HEK293 (cell line): Measurements from ENCODE around the gene RFX2.
A peak's percentile ranks its signal among the peaks of the same experiment; 100 is the strongest.
"Not testable (repeated sequence)": the region's sequence is repeated elsewhere in the genome, so short reads cannot be mapped to it uniquely, and the experiment has no call there.

Experiments
- CTCF ChIA-PET: fragments of 350-600 bp; formaldehyde crosslinking; extraction: SDS; loops from one replicate; lab custom pipeline; 2021; ENCODE audit warnings: antibody characterized with exemption; lab: Yijun Ruan, JAX
- POLR2A ChIA-PET: fragments of 300-600 bp; formaldehyde crosslinking; extraction: SDS; loops from one replicate; lab custom pipeline; 2020; ENCODE audit warnings: antibody characterized with exemption, inconsistent platforms; lab: Yijun Ruan, JAX
- H3K27ac ChIP-seq: fragments of 200-500 bp; sonication (Bioruptor generic); 2 replicates; pipeline ENCODE4 v1.5.1; 2014; ENCODE audit warnings: low read depth, low read length, control low read depth, inconsistent platforms; ENCODE audit errors: extremely low read depth
- H3K36me3 ChIP-seq, 2 experiments: fragments of 200-500 bp in 1 of 2; sonication (Bioruptor generic) in 1 of 2; 1 replicate in 1 of 2; 2 replicates in 1 of 2; pipeline ENCODE4 v1.5.1; 2014 to 2017; ENCODE audit warnings: inconsistent platforms in 2 of 2, low read length in 2 of 2; ENCODE audit not compliant: control insufficient read depth in 2 of 2, insufficient read depth in 1 of 2
- H3K4me1 ChIP-seq: fragments of 200-500 bp; sonication (Bioruptor generic); 2 replicates; pipeline ENCODE4 v1.5.1; 2014; ENCODE audit warnings: mild to moderate bottlenecking, low read length, inconsistent platforms; ENCODE audit not compliant: control insufficient read depth, insufficient read depth
- H3K4me3 ChIP-seq: 2 replicates; pipeline ENCODE4 v1.5.1; 2011; ENCODE audit warnings: low read depth, mild to moderate bottlenecking, control low read depth, low read length, moderate library complexity
- H3K9me3 ChIP-seq: fragments of 200-500 bp; sonication (Bioruptor generic); 2 replicates; pipeline ENCODE4 v1.5.1; 2014; ENCODE audit warnings: low read depth, low read length, inconsistent platforms; ENCODE audit not compliant: control insufficient read depth, insufficient read depth
- EGR2 ChIP-seq: fragments of 450-650 bp; formaldehyde crosslinking; IDR thresholded peaks from 2 replicates; pipeline ENCODE4 v1.5.1; 2016; ENCODE audit warnings: low read depth, missing biosample characterization, missing genetic modification characterization
- IKZF3 ChIP-seq: fragments of 450-650 bp; IDR thresholded peaks from 2 replicates; pipeline ENCODE4 v1.5.0; 2018; ENCODE audit warnings: missing biosample characterization, mild to moderate bottlenecking, missing genetic modification characterization, moderate library complexity
- KLF1 ChIP-seq: fragments of 450-650 bp; formaldehyde crosslinking; IDR thresholded peaks from 2 replicates; pipeline ENCODE4 v1.5.1; 2016; ENCODE audit warnings: missing biosample characterization, missing genetic modification characterization
- SCRT1 ChIP-seq: fragments of 450-650 bp; formaldehyde crosslinking; IDR thresholded peaks from 2 replicates; pipeline ENCODE4 v1.5.1; 2016; ENCODE audit warnings: missing biosample characterization, missing genetic modification characterization, borderline replicate concordance
- SCRT2 ChIP-seq: fragments of 450-650 bp; formaldehyde crosslinking; IDR thresholded peaks from 2 replicates; pipeline ENCODE4 v1.5.1; 2016; ENCODE audit warnings: missing biosample characterization, missing genetic modification characterization
- TRIM28 ChIP-seq: IDR thresholded peaks from 2 replicates; pipeline ENCODE4 v1.6.1; 2011; ENCODE audit warnings: low read length, control low read depth, borderline replicate concordance
- ZEB2 ChIP-seq: fragments of 450-650 bp; formaldehyde crosslinking; IDR thresholded peaks from 2 replicates; pipeline ENCODE4 v1.5.1; 2016; ENCODE audit warnings: missing biosample characterization, missing genetic modification characterization
- ZNF112 ChIP-seq: fragments of 450-650 bp; formaldehyde crosslinking; IDR thresholded peaks from 2 replicates; pipeline ENCODE4 v1.5.0; 2017; ENCODE audit warnings: missing biosample characterization, missing genetic modification characterization
- ZNF138 ChIP-seq: fragments of 450-650 bp; formaldehyde crosslinking; IDR thresholded peaks from 2 replicates; pipeline ENCODE4 v1.5.1; 2016; ENCODE audit warnings: missing biosample characterization, missing genetic modification characterization, borderline replicate concordance
- ZNF16 ChIP-seq: fragments of 450-650 bp; formaldehyde crosslinking; IDR thresholded peaks from 2 replicates; pipeline ENCODE4 v1.5.1; 2016; ENCODE audit warnings: low read depth, missing biosample characterization, missing genetic modification characterization
- ZNF175 ChIP-seq: fragments of 450-650 bp; formaldehyde crosslinking; IDR thresholded peaks from 2 replicates; pipeline ENCODE4 v1.5.1; 2016; ENCODE audit warnings: missing biosample characterization, missing genetic modification characterization
- ZNF274 ChIP-seq, 2 experiments: fragments of 200-500 bp in 1 of 2; fragments of 450-650 bp in 1 of 2; sonication (Bioruptor generic) in 1 of 2; formaldehyde crosslinking in 1 of 2; IDR thresholded peaks; 2 replicates each; pipeline versions ENCODE4 v1.5.1 to v1.6.1; 2014 to 2016; ENCODE audit warnings: borderline replicate concordance in 1 of 2, inconsistent platforms in 1 of 2, low read length in 1 of 2, missing biosample characterization in 1 of 2, missing genetic modification characterization in 1 of 2
- ZNF324 ChIP-seq: fragments of 450-650 bp; formaldehyde crosslinking; IDR thresholded peaks from 2 replicates; pipeline ENCODE4 v1.5.1; 2016; ENCODE audit warnings: missing biosample characterization, missing genetic modification characterization
- ZNF341 ChIP-seq: fragments of 450-650 bp; formaldehyde crosslinking; IDR thresholded peaks from 2 replicates; pipeline ENCODE4; 2016; ENCODE audit warnings: low read depth, missing biosample characterization, missing genetic modification characterization
- ZNF501 ChIP-seq: fragments of 450-650 bp; formaldehyde crosslinking; IDR thresholded peaks from 2 replicates; pipeline ENCODE4 v1.5.1; 2016; ENCODE audit warnings: missing biosample characterization, missing genetic modification characterization
- ZNF530 ChIP-seq: fragments of 450-650 bp; formaldehyde crosslinking; IDR thresholded peaks from 2 replicates; pipeline ENCODE4 v1.5.1; 2016; ENCODE audit warnings: low read depth, missing biosample characterization, missing genetic modification characterization
- ZNF548 ChIP-seq: fragments of 450-650 bp; formaldehyde crosslinking; IDR thresholded peaks from 2 replicates; pipeline ENCODE4 v1.5.1; 2016; ENCODE audit warnings: missing biosample characterization, missing genetic modification characterization
- ZNF571 ChIP-seq: fragments of 450-650 bp; formaldehyde crosslinking; IDR thresholded peaks from 2 replicates; pipeline ENCODE4 v1.5.0; 2017; ENCODE audit warnings: missing biosample characterization, missing genetic modification characterization
- ZNF624 ChIP-seq: fragments of 450-650 bp; formaldehyde crosslinking; IDR thresholded peaks from 2 replicates; pipeline ENCODE4 v1.5.1; 2017; ENCODE audit warnings: missing biosample characterization, missing genetic modification characterization
- ZNF639 ChIP-seq: fragments of 450-650 bp; formaldehyde crosslinking; IDR thresholded peaks from 2 replicates; pipeline ENCODE4 v1.5.1; 2016; ENCODE audit warnings: missing biosample characterization, missing genetic modification characterization
- ZNF677 ChIP-seq: fragments of 450-650 bp; IDR thresholded peaks from 2 replicates; pipeline ENCODE4 v1.5.0; 2018; ENCODE audit warnings: missing biosample characterization, mild to moderate bottlenecking, missing genetic modification characterization, moderate library complexity
- ZNF707 ChIP-seq: fragments of 450-650 bp; formaldehyde crosslinking; IDR thresholded peaks from 2 replicates; pipeline ENCODE4 v1.5.1; 2016; ENCODE audit warnings: missing biosample characterization, missing genetic modification characterization
- ZNF76 ChIP-seq: fragments of 450-650 bp; formaldehyde crosslinking; IDR thresholded peaks from 2 replicates; pipeline ENCODE4; 2016; ENCODE audit warnings: low read depth, missing biosample characterization, missing genetic modification characterization, borderline replicate concordance
- ZNF768 ChIP-seq: fragments of 450-650 bp; formaldehyde crosslinking; IDR thresholded peaks from 2 replicates; pipeline ENCODE4 v1.5.1; 2018; ENCODE audit warnings: missing biosample characterization, mild to moderate bottlenecking, missing genetic modification characterization
- ZNF791 ChIP-seq: fragments of 450-650 bp; formaldehyde crosslinking; IDR thresholded peaks from 2 replicates; pipeline ENCODE4 v1.5.1; 2016; ENCODE audit warnings: missing biosample characterization, missing genetic modification characterization
- TF ChIP-seq, protein P1 (sequence below): fragments of 450-650 bp; formaldehyde crosslinking; IDR thresholded peaks from 2 replicates; pipeline ENCODE4 v1.5.1; 2017; ENCODE audit warnings: missing biosample characterization, mild to moderate bottlenecking, missing genetic modification characterization, moderate library complexity
- TF ChIP-seq, protein P2 (sequence below): fragments of 450-650 bp; formaldehyde crosslinking; IDR thresholded peaks from 2 replicates; pipeline ENCODE4 v1.5.1; 2016; ENCODE audit warnings: missing biosample characterization, missing genetic modification characterization

Gene RFX2

GRCh38 chr19:6108721-6109633 is 1.3 kb downstream of the RFX2 start (continued):
- no peak for TF ChIP-seq ZNF175
- peak; percentile 69; the same call in 1 of the 2 replicates for TF ChIP-seq ZNF639 (tag by site-specific recombination)
- TF ChIP-seq ZEB2 (tag by site-specific recombination) = peak; percentile 77
- TF ChIP-seq ZNF112 (tag by site-specific recombination) = no peak
- TF ChIP-seq, protein P1, sequence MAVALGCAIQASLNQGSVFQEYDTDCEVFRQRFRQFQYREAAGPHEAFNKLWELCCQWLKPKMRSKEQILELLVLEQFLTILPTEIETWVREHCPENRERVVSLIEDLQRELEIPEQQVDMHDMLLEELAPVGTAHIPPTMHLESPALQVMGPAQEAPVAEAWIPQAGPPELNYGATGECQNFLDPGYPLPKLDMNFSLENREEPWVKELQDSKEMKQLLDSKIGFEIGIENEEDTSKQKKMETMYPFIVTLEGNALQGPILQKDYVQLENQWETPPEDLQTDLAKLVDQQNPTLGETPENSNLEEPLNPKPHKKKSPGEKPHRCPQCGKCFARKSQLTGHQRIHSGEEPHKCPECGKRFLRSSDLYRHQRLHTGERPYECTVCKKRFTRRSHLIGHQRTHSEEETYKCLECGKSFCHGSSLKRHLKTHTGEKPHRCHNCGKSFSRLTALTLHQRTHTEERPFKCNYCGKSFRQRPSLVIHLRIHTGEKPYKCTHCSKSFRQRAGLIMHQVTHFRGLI (tag by site-specific recombination) = no peak
- TF ChIP-seq, protein P2, sequence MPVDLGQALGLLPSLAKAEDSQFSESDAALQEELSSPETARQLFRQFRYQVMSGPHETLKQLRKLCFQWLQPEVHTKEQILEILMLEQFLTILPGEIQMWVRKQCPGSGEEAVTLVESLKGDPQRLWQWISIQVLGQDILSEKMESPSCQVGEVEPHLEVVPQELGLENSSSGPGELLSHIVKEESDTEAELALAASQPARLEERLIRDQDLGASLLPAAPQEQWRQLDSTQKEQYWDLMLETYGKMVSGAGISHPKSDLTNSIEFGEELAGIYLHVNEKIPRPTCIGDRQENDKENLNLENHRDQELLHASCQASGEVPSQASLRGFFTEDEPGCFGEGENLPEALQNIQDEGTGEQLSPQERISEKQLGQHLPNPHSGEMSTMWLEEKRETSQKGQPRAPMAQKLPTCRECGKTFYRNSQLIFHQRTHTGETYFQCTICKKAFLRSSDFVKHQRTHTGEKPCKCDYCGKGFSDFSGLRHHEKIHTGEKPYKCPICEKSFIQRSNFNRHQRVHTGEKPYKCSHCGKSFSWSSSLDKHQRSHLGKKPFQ (tag by site-specific recombination) = peak; percentile 95
- no peak for TF ChIP-seq ZNF624
- no peak for TF ChIP-seq ZNF791
- peak; percentile 65; the same call in 1 of the 2 replicates for TF ChIP-seq ZNF324 (tag by site-specific recombination)
- TF ChIP-seq ZNF274 (IDR thresholded peaks at IDR 0.05; ENCODE audit: low read length) = no peak
- TF ChIP-seq ZNF274 (tag by site-specific recombination; IDR thresholded peaks at IDR 0.05; ENCODE audit: borderline replicate concordance) = no peak
- TF ChIP-seq IKZF3 (tag by site-specific recombination) = peak; percentile 26
- TF ChIP-seq ZNF76 (tag by site-specific recombination) = peak; percentile 58; the same call in 1 of the 2 replicates

DNA sequence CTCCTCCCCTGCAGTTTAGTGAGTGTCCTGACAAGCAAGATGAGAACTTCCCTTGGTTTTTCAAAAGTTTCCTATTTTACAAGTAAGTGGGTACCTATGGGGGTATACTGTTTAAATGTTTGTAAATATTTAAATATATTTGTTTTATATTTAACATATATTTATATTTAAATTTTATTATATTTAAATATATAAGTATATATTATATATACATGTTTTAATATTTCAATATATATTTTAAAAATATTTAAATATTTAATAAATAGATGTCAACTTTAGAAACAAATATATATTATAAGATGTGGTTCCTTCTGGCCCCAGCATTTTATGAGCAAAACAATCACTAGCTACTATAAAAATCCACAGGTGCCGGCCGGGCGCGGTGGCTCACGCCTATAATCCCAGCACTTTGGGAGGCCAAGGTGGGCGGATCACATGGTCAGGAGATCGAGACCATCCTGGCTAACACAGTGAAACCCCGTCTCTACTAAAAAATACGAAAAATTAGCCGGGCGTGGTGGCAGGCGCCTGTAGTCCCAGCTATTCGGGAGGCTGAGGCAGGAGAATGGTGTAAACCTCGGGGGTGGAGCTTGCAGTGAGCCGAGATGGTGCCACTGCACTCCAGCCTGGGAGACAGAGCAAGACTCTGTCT is 3.5 kb downstream of the RFX2 start:
- not testable (repeated sequence) for H3K36me3 ChIP-seq, H3K9me3 ChIP-seq, H3K4me3 ChIP-seq, H3K27ac ChIP-seq
- CTCF ChIA-PET = interaction anchor here (0.6 to 2.0 kb wide), 6 partner anchors 9 to 278 kb away, joined by 3 to 5 read pairs (median 4); no protein-coding TSS in a partner anchor
- peaks cover 11% of the 10 kb centered on the region for H3K4me1 ChIP-seq
- TF ChIP-seq SCRT2 (tag by site-specific recombination) (peak; percentile 73; the same call in 1 of the 2 replicates), SCRT1 (tag by site-specific recombination) (peak; percentile 69), KLF1 (peak; percentile 66)
- TF ChIP-seq, all 188 proteins: peak for 3; not testable (repeated sequence) for 185
- POLR2A ChIA-PET = interaction anchor here (0.6 kb wide), 1 partner anchor 19 kb away, joined by 3 read pairs; no protein-coding TSS in a partner anchor

DNA sequence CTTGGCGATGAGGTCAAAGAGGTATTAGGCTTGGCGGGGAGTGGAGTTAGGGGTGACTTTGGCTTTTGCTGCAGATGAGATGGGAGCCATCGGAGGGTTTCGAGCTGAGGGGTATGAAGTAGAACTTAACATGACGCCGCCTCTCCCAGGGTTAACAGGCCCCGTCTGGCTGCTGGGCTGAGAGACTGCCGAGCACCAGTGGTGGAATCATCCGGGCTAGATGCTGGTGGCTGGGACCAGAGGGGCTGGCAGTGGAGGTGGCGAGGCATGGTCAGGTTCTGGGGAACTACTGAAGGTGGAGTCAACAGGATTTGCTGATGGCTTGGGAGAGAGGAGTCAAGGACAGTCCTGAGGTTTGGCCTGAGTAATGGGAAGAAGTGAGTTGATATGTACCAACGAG is 4.9 kb downstream of the RFX2 start:
- no peak for TF ChIP-seq ZNF707
- no peak for TF ChIP-seq ZNF571 (tag by site-specific recombination)
- TF ChIP-seq ZNF138 (tag by site-specific recombination) = no peak
- no peak for TF ChIP-seq ZNF548 (tag by site-specific recombination)
- TF ChIP-seq EGR2 (tag by site-specific recombination) = no peak
- no peak for TF ChIP-seq ZNF530 (tag by site-specific recombination)
- no peak for TF ChIP-seq TRIM28
- no peak for TF ChIP-seq ZNF16 (tag by site-specific recombination)
- no peak for TF ChIP-seq ZNF768 (tag by site-specific recombination)
- no peak for TF ChIP-seq ZNF341
- TF ChIP-seq ZNF501 = no peak
- no peak for TF ChIP-seq ZNF677 (tag by site-specific recombination)
- Histone ChIP-seq H3K9me3 (no peaks in the 10 kb centered on the region), H3K4me1 (peaks cover 11% of the 10 kb centered on the region), H3K36me3 (no peaks in the 10 kb centered on the region), H3K27ac (no peak overlapping the region), H3K4me3 (no peak overlapping the region)
- ChIA-PET CTCF (interaction anchor here (0.6 to 2.0 kb wide), 3 partner anchors 49 to 554 kb away, joined by 3 to 4 read pairs (median 3); no protein-coding TSS in a partner anchor), POLR2A (interaction anchor here (0.5 to 0.6 kb wide), 2 partner anchors 79 to 126 kb away, joined by 3 to 4 read pairs; no protein-coding TSS in a partner anchor)
